ENCODE measurements around the gene KLHDC3. TPM values are rescaled to one million over a fixed set of nuclear protein-coding genes. Genes with fewer than 3 reads are reported as not detected.
A peak's percentile ranks its signal among the peaks of the same experiment; 100 is the strongest.
"Not testable (repeated sequence)": the region's sequence is repeated elsewhere in the genome, so short reads cannot be mapped to it uniquely, and the experiment has no call there.

Gene KLHDC3
- polyA plus RNA-seq, 1 donor = 91.8 TPM

DNA sequence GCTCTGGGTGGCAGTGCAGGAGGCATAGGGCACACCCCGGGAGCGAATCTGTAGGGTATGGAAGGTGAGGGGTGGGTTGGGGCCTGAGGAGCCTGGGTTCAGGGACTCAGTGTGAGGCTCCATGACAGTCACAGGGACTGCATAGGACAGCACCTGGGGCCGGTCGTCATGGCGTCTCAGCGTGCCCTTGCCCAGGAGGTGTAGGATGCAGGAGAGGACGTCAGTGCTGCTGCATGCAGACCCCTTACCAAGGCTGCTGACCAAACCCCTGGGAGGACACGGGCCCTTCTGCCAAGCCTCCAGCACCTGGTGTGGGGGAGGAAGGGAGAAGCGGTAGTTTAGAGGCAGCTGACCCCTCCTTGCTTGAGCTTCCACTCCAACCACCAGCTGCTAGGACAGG lies 23.7 kb downstream of the KLHDC3 start:
- Histone ChIP-seq H3K4me1 (ENCODE audit: control insufficient read depth, insufficient read depth, low read length) (peaks cover 22% of the 10 kb centered on the region), H3K9me3 (ENCODE audit: control insufficient read depth, low read depth, low read length) (no peaks in the 10 kb centered on the region), H3K27ac (ENCODE audit: low read length) (no peak overlapping the region), H3K27me3 (ENCODE audit: control insufficient read depth, insufficient read depth, low read length) (no peaks in the 10 kb centered on the region), H3K4me3 (ENCODE audit: low read length) (no peak overlapping the region), H3K36me3 (ENCODE audit: control insufficient read depth, insufficient read depth, low read length) (peaks cover 78% of the 10 kb centered on the region)
- no CpG with 5 or more reads among the region's 9 CpGs for WGBS (ENCODE audit: insufficient coverage, low lambda C conversion rate)
- DNase-seq = no peak

DNA sequence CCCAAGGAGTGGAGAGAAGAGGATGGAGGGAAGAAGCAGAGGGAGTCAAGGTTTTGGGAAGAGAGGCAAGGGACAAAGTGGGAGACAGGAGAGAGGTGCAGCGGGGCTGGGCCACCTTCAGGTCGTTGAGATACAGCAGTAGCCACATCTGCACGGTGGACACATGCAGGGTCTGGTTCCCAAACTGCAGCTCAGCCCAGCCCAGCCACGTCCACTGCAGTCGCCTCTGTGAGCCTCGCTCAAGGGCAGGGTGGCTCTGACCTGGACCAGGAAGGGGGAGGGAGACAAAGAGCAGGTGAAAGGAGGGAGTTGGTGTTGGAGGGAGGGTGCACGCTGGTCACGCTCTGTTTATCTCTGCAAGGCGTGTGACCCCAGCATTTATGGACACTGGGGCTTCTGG lies 24.7 kb downstream of the KLHDC3 start:
- WGBS (ENCODE audit: insufficient coverage, low lambda C conversion rate) = no CpG with 5 or more reads among the region's 9 CpGs
- H3K36me3 ChIP-seq (ENCODE audit: control insufficient read depth, insufficient read depth, low read length) = peaks cover 81% of the 10 kb centered on the region
- H3K9me3 ChIP-seq (ENCODE audit: control insufficient read depth, low read depth, low read length) = no peaks in the 10 kb centered on the region
- H3K27ac ChIP-seq (ENCODE audit: low read length) = no peak overlapping the region
- peaks cover 22% of the 10 kb centered on the region for H3K4me1 ChIP-seq (ENCODE audit: control insufficient read depth, insufficient read depth, low read length)
- peak in 1 of 2 donors; percentile 30 for DNase-seq
- no peak overlapping the region for H3K4me3 ChIP-seq (ENCODE audit: low read length)
- no peaks in the 10 kb centered on the region for H3K27me3 ChIP-seq (ENCODE audit: control insufficient read depth, insufficient read depth, low read length)

DNA sequence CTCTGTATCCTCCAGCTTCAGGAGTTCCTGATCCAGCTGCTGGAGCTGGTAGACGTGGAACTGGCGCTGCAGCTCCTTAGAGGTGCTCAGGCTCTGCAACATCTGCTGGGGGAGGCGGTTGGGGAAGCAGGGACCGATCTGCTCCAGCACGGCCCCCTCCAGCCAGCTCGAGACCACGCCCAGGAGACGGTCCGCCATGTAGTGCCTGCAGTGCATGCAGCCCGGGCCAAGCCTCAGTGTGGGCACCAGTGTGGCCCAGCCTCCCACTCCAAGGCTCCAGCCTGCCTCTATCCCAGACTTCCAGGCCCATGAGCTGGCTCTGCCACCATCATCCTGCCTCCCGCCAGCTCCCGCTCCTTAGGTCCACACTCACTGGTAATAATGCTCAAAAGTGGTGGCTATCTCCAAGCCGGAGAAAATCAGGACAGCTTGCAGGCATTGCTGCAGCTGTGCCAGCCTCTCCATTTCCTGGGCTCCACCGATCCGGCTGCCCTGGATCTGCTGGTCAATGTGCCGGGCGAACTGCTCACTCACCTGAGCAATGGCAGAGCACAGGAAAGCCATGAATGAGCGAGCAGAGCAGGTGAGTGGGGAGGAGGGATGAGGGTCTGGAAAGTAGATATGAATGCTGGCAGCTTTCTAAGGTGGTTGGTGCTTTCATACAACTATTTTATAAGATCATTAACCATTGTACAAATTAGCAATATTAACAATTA lies 26.7 kb downstream of the KLHDC3 start:
- no CpG with 5 or more reads among the region's 18 CpGs for WGBS (ENCODE audit: insufficient coverage, low lambda C conversion rate)
- Histone ChIP-seq H3K4me3 (ENCODE audit: low read length) (no peak overlapping the region), H3K9me3 (ENCODE audit: control insufficient read depth, low read depth, low read length) (no peaks in the 10 kb centered on the region), H3K4me1 (ENCODE audit: control insufficient read depth, insufficient read depth, low read length) (peaks cover 10% of the 10 kb centered on the region), H3K27ac (ENCODE audit: low read length) (no peak overlapping the region), H3K27me3 (ENCODE audit: control insufficient read depth, insufficient read depth, low read length) (no peaks in the 10 kb centered on the region), H3K36me3 (ENCODE audit: control insufficient read depth, insufficient read depth, low read length) (peaks cover 84% of the 10 kb centered on the region)
- DNase-seq = no peak

DNA sequence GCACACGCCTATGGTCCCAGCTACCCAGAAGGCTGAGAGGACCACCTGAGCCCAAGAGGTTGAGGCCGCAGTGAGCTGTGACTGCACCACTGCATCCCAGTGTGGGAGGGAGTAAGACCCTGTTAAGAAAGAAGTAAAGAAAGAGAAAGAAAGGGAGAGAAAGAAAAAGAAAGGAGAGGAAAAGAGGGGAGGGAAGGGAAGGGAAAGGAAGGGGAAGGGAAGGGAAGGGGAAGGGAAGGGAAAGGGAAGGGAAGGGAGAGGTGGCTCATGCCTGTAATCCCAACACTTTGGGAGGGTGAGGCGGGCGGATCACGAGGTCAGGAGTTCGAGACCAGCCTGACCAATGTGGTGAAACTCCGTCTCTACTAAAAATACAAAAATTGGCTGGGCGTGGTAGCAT lies 27.4 kb downstream of the KLHDC3 start:
- peaks cover 86% of the 10 kb centered on the region for H3K36me3 ChIP-seq (ENCODE audit: control insufficient read depth, insufficient read depth, low read length)
- not testable (repeated sequence) for H3K27me3 ChIP-seq (ENCODE audit: control insufficient read depth, insufficient read depth, low read length); H3K27ac ChIP-seq (ENCODE audit: low read length); H3K4me1 ChIP-seq (ENCODE audit: control insufficient read depth, insufficient read depth, low read length); H3K9me3 ChIP-seq (ENCODE audit: control insufficient read depth, low read depth, low read length); H3K4me3 ChIP-seq (ENCODE audit: low read length); DNase-seq
- WGBS (ENCODE audit: insufficient coverage, low lambda C conversion rate) = 17% methylated on average over 1 of the region's 8 CpGs

DNA sequence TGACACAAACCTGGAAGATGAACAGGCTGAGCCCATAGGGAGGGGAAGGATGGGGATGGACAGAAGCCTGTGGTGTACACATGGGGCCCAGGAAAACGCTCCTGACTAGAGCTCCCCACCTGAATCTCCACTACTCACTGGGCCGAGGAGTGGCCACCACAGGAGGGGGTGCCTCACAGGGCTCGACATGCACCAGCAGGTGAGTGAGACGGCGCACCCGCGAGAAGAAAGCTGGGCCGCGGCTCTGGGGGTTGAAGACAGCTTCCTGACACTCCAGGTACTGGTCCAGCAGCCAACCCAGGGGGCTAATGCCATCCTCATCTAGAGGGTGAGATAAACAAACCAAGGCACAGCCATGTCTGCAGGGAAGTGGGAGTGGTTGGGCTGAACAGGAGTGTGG lies 29.3 kb downstream of the KLHDC3 start:
- Histone ChIP-seq H3K9me3 (ENCODE audit: control insufficient read depth, low read depth, low read length) (no peaks in the 10 kb centered on the region), H3K27me3 (ENCODE audit: control insufficient read depth, insufficient read depth, low read length) (no peaks in the 10 kb centered on the region), H3K36me3 (ENCODE audit: control insufficient read depth, insufficient read depth, low read length) (peaks cover 86% of the 10 kb centered on the region), H3K27ac (ENCODE audit: low read length) (no peak overlapping the region), H3K4me3 (ENCODE audit: low read length) (no peak overlapping the region), H3K4me1 (ENCODE audit: control insufficient read depth, insufficient read depth, low read length) (no peaks in the 10 kb centered on the region)
- no CpG with 5 or more reads among the region's 9 CpGs for WGBS (ENCODE audit: insufficient coverage, low lambda C conversion rate)
- DNase-seq = no peak

DNA sequence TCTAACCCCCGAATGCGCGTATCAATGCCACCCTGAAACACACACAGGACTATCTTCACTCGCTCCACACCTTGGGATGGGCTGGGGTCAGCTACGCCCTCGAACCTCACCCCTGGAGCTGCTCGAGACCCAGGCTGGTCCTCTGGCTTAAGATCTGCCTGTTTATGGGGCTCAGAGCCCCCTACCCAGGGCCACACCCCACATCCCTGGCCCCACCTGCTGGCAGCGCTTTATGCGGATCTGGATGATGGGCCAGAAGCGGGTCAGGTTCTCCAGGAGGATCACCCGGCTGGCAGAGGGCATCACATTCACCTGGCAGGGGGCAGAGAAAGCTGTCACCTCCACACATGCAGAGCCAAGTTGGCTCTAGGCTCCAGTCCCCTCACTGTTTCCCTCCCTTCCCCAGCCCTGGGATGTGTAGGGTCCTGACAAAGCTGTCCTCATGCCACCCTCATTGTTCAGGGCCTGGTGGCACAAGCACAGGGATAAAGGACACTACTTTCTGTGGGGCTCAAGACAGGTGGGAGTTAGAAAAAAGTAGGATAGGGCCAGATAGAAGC lies 31.4 kb downstream of the KLHDC3 start:
- no peaks in the 10 kb centered on the region for H3K9me3 ChIP-seq (ENCODE audit: control insufficient read depth, low read depth, low read length)
- no peaks in the 10 kb centered on the region for H3K27me3 ChIP-seq (ENCODE audit: control insufficient read depth, insufficient read depth, low read length)
- WGBS (ENCODE audit: insufficient coverage, low lambda C conversion rate) = 100% methylated on average over 2 of the region's 11 CpGs
- no peaks in the 10 kb centered on the region for H3K4me1 ChIP-seq (ENCODE audit: control insufficient read depth, insufficient read depth, low read length)
- H3K27ac ChIP-seq (ENCODE audit: low read length) = no peak overlapping the region
- DNase-seq = no peak
- H3K36me3 ChIP-seq (ENCODE audit: control insufficient read depth, insufficient read depth, low read length) = peaks cover 83% of the 10 kb centered on the region
- no peak overlapping the region for H3K4me3 ChIP-seq (ENCODE audit: low read length)

DNA sequence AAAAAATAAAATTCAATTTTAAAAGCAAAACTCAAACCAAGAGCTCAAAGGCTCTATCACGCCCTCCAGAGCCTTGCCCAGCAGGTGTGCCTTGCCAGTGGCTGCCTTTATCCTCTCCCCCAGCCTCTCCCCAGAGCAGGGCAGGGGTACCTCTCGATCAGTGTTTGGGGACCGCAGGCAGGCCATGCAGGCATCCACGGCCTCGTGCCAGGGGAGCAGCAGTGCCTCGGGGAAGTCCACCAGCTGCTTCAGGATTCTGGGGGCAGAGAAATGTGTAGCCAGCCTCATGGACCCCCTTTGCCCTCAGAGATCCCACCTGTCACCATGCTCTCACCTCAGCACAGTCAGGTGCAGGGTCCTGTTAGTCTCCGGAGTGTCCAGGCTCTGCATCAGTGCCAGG lies 33.9 kb downstream of the KLHDC3 start:
- WGBS (ENCODE audit: insufficient coverage, low lambda C conversion rate) = no CpG with 5 or more reads among the region's 7 CpGs
- Histone ChIP-seq H3K27ac (ENCODE audit: low read length) (no peak overlapping the region), H3K9me3 (ENCODE audit: control insufficient read depth, low read depth, low read length) (no peaks in the 10 kb centered on the region), H3K27me3 (ENCODE audit: control insufficient read depth, insufficient read depth, low read length) (no peaks in the 10 kb centered on the region), H3K4me3 (ENCODE audit: low read length) (no peak overlapping the region), H3K4me1 (ENCODE audit: control insufficient read depth, insufficient read depth, low read length) (peaks cover 12% of the 10 kb centered on the region), H3K36me3 (ENCODE audit: control insufficient read depth, insufficient read depth, low read length) (peaks cover 78% of the 10 kb centered on the region)
- DNase-seq = no peak

DNA sequence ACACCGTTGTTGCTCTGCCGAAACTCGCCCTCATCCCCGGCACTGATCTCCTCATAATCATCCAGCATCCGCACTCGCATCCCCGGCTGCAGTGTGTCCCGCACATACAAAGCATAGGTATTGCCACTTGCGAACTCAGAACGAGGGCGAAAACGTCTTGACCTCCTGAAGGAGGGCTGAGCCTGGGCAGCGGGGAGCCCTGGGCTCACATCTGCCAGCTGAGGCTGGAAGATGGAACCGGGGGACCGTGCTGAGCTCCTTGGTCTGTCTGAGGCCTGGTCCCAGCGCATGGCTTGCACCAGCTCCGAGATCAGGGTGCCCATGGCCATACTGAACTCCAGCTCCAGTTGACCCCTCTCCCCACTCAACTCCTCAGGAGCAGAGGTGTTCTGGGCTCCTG lies 36.9 kb downstream of the KLHDC3 start:
- peaks cover 16% of the 10 kb centered on the region for H3K4me1 ChIP-seq (ENCODE audit: control insufficient read depth, insufficient read depth, low read length)
- no peaks in the 10 kb centered on the region for H3K9me3 ChIP-seq (ENCODE audit: control insufficient read depth, low read depth, low read length)
- H3K36me3 ChIP-seq (ENCODE audit: control insufficient read depth, insufficient read depth, low read length) = peaks cover 62% of the 10 kb centered on the region
- no peak overlapping the region for H3K4me3 ChIP-seq (ENCODE audit: low read length)
- no CpG with 5 or more reads among the region's 17 CpGs for WGBS (ENCODE audit: insufficient coverage, low lambda C conversion rate)
- DNase-seq = no peak
- H3K27ac ChIP-seq (ENCODE audit: low read length) = no peak overlapping the region
- H3K27me3 ChIP-seq (ENCODE audit: control insufficient read depth, insufficient read depth, low read length) = no peaks in the 10 kb centered on the region

DNA sequence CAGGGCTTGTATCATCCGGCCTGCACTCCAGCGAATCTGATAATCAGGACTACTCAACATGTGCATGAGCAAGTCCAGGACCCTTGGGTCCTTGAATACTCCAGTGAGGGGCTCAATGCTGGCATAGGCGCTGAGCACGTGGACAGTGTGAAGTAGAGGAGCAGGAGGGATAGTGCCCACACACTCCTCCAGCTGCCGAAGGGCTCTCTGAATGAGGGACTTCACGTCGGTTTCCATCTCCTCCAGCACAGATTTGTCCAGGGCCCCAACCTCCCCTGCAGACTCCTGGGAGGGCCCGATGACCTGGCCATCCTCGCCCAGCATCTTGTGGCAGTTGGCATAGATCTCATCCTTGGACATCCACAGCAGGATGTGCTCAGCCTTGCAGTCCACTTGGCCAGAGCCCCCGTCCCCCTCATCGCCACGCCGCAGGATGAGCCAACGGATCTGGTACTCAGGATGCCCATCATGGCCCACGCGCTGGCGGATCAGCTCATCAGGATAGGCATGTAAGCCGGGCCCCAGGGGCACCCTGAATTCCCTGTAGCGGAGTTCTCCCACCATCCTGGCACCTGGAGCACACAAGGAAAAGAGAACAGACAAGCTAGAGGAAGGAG lies 38.3 kb downstream of the KLHDC3 start:
- peak overlapping the region; percentile 85 for H3K4me3 ChIP-seq (ENCODE audit: low read length)
- WGBS (ENCODE audit: insufficient coverage, low lambda C conversion rate) = 60% methylated on average over 1 of the region's 19 CpGs
- H3K27me3 ChIP-seq (ENCODE audit: control insufficient read depth, insufficient read depth, low read length) = no peaks in the 10 kb centered on the region
- no peaks in the 10 kb centered on the region for H3K9me3 ChIP-seq (ENCODE audit: control insufficient read depth, low read depth, low read length)
- DNase-seq = no peak
- H3K36me3 ChIP-seq (ENCODE audit: control insufficient read depth, insufficient read depth, low read length) = peaks cover 55% of the 10 kb centered on the region
- peaks cover 16% of the 10 kb centered on the region for H3K4me1 ChIP-seq (ENCODE audit: control insufficient read depth, insufficient read depth, low read length)
- peak overlapping the region; percentile 91 for H3K27ac ChIP-seq (ENCODE audit: low read length)

DNA sequence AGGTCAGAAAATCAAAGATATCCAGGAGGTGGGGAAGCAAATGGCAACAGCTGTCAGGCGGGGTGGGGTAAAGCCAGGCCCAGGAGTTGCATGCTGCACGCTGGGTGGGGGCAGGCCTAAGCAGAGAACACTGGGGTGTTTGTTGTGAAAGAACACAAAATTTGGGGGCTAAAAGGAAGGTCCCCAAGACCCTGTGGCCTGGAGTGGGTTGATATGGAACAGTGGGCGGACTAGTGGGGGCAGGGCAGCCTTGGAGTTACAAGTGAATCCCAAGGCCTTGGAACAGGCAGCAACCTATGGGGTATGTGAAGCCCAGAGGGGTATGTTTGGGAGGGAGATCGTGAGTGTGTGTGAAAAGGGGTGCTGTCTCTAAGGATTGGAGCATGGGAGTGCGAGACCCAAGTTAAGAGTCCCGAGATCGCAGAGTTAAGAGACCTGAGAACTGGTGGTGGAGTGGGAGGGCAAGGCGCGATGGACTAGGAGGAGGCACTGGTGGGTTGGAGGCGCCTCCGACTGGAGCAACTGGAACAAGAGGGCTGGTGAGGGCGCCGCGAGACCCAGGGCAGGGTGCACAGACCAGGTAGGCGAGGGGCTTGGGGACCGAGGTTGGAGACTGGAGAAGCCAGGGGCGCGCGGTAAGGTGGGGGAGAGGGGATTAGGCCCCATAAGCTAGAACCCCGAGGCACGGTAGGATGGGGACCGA lies 38.9 kb downstream of the KLHDC3 start:
- no peaks in the 10 kb centered on the region for H3K27me3 ChIP-seq (ENCODE audit: control insufficient read depth, insufficient read depth, low read length)
- peak in 1 of 2 donors; percentile 66 for DNase-seq
- H3K27ac ChIP-seq (ENCODE audit: low read length) = peak overlapping the region; percentile 91
- peaks cover 18% of the 10 kb centered on the region for H3K4me1 ChIP-seq (ENCODE audit: control insufficient read depth, insufficient read depth, low read length)
- peaks cover 54% of the 10 kb centered on the region for H3K36me3 ChIP-seq (ENCODE audit: control insufficient read depth, insufficient read depth, low read length)
- H3K9me3 ChIP-seq (ENCODE audit: control insufficient read depth, low read depth, low read length) = no peaks in the 10 kb centered on the region
- H3K4me3 ChIP-seq (ENCODE audit: low read length) = peak overlapping the region; percentile 85
- 40% methylated on average over 1 of the region's 22 CpGs for WGBS (ENCODE audit: insufficient coverage, low lambda C conversion rate)

Data from large intestine (tissue), 3 donors.